LoVo (cell line): Measurements from ENCODE around the gene OR7G1.
"Not testable (repeated sequence)": the region's sequence is repeated elsewhere in the genome, so short reads cannot be mapped to it uniquely, and the experiment has no call there.

Source experiments
- DNase-seq: peaks from one replicate; pipeline ENCODE4 v3.0.0-alpha.2; 2016; ENCODE audit warnings: low spot score

OR7G1 gene

DNA sequence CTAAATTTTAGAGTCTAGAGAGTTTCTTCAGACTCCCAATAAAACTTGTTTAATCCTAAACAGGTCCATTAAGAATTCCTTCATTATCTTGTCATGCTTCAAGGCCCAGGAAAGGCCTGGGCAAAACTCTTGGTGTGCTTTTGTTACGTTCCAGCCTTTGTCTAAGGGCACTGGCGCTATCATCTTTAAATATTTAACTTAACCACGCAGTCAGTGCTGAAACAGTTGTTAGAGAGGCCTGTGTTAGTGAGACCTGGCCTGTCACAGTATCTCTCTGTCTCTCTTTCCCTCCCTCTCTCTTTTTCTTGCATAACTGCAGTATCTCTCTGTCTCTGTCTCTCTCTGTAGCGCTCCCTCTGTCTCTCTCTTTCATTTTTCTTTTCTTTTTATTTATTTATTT is 36.9 kb downstream of the OR7G1 start:
- no peak for DNase-seq

DNA sequence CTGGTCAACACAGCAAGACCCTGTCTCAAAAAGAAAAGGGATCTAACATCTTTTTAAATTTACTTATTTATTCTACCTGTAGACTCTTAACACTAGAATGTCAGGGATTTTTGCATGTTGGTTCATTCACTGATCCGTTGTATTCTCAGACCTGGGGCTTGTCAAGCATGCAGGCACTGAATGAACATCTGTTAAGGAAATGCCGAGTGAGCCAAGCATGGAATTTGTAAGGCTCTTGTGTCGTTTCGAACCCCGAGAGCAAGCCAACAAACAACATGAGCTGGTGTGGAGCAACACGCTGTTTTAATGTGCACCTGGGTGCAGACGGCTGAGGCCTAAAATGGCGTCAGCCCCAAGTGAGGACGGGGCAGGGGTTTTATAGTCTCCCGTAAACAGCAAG is 38.7 kb downstream of the OR7G1 start:
- no peak for DNase-seq

DNA sequence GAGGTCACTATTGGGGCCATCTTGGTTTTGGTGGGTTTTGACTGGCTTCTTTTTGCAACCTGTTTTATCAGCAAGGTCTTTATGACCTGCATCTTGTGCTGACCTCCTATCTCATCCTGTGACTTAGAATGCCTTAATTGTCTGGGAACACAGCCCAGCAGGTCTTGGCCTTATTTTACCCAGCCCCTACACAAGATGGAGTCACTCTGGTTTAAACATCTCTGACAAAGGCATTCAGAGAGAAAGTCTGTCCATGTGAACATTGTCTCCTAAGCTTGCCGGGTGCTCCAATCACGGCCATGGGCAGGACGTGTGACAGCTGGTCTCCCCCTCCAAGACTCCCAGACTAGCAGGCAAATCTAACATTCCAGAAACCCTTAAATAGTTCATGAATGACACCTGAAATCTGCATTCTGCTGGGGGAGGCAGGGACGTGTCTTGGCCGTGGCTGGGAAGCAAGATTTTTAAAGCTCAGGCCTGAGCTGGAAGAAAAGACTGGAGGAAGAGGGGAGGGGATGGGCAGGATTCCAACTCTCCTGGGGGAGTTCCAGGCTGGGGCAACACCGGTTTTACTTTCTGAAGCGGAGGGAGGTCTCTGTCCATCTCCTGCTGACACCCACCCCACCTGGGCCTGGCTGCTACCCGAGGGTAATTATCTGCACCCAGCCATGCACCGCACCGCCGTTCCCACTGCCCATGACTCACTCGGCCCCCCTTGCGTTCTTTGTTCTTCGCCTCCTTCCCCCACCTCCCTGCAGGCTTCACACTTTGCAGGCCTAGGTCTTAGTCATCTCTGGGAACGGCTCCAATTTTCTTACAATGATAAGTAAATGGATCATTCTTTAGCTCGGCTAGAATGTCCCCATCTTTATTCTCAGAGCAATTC is 40.3 kb downstream of the OR7G1 start:
- peak; percentile 97 for DNase-seq

GRCh38 chr19:9073806-9074205 is 41.8 kb downstream of the OR7G1 start:
- DNase-seq, result no peak

- DNase-seq, result not testable (repeated sequence)
Measured at GRCh38 chr19:9071720-9072119, 43.8 kb downstream of the OR7G1 start.

- no peak for DNase-seq
Measured at GRCh38 chr19:9070066-9070465, 45.5 kb downstream of the OR7G1 start.

DNA sequence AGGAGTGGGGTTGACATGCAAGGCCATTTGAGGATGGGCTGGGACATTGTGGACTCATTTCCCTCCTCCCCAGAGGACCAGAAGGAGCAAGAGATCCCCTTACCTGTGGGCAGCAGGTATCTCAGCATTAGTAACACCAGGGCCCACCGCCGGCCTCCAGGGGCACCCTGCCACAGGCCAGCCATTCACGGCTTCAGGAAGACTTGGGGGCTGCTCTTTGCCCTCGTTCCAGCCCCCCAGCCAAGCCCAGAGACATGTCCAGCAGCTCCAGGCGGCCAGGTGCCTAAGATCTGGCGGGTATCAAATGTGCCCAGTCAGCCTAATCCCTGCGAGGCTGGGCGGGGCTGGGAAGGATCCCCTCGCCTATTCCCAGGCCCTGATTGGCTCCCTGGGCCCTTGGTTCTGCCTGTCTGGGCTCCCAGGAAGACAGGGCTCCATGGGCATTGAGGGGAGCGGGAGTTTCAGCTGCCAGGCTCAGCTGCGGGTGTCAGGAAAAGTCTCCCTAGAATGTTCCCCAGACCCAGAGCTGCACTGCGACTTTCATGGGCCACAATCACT is 50.0 kb downstream of the OR7G1 start:
- no peak for DNase-seq
